Gastroesophageal sphincter (tissue), 3 donors: ENCODE data around the gene ERC1.

Source experiments
- EP300 ChIP-seq: sonication (generic); formaldehyde crosslinking; IDR thresholded peaks from one replicate; pipeline ENCODE4 v1.6.1; 2017; ENCODE audit warnings: antibody characterized with exemption, mild to moderate bottlenecking
- POLR2A ChIP-seq, 2 donors: fragments of 450-650 bp; IDR thresholded peaks; one replicate each; pipeline ENCODE4 v1.6.1; 2017; ENCODE audit warnings: antibody characterized with exemption in 2 of 2, mild to moderate bottlenecking in 2 of 2, moderate library complexity in 1 of 2
- POLR2AphosphoS5 ChIP-seq: sonication (generic); formaldehyde crosslinking; IDR thresholded peaks from one replicate; pipeline ENCODE4 v1.6.1; 2017; ENCODE audit warnings: antibody characterized with exemption
- TF ChIP-seq, protein P1 (sequence below), 4 experiments: fragments of 200-600 bp in 2 of 4; fragments of 450-650 bp in 2 of 4; sonication (generic) in 1 of 4; IDR thresholded peaks; one replicate each; pipeline ENCODE4 v1.5.1; 2017 to 2019; ENCODE audit warnings: antibody characterized with exemption in 4 of 4, mild to moderate bottlenecking in 2 of 4, moderate library complexity in 2 of 4

DNA sequence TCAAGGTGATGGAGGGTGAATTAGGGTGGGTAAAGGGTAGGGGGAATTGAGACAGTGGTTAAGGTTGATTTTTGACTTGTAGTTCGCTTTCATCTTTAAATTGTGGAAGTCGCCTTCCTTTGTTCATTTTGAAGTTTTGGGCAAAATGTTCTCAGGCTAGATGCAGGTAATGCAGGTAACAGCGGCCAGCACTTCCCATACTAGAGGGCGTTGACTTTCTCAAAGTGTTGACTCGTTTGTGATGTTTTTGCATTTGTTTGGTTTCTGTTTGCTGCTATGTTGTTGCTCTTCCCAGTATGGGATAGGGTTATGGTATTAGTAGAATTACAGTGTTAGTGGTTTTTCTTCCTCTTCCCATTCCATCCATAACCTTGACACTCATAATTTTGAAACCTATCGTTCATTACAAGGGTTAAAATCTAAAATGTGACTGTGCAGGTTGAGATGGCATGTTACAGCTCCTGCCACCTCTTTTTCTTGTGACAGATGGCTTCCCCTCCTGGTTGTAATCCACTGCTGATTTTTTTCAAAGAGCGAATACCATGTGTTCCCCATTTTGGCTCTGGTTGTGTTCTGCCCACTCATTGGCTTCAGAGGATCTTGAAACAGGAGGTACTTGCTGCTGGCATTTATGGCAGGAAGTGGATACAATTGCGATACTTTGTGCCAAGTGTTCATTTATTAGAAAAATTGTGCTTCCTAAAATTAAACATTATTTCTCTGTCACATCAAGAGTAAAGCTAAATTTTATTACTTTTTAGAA, 57.1 kb downstream of the ERC1 start:
- TF ChIP-seq, protein P1, sequence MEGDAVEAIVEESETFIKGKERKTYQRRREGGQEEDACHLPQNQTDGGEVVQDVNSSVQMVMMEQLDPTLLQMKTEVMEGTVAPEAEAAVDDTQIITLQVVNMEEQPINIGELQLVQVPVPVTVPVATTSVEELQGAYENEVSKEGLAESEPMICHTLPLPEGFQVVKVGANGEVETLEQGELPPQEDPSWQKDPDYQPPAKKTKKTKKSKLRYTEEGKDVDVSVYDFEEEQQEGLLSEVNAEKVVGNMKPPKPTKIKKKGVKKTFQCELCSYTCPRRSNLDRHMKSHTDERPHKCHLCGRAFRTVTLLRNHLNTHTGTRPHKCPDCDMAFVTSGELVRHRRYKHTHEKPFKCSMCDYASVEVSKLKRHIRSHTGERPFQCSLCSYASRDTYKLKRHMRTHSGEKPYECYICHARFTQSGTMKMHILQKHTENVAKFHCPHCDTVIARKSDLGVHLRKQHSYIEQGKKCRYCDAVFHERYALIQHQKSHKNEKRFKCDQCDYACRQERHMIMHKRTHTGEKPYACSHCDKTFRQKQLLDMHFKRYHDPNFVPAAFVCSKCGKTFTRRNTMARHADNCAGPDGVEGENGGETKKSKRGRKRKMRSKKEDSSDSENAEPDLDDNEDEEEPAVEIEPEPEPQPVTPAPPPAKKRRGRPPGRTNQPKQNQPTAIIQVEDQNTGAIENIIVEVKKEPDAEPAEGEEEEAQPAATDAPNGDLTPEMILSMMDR (IDR thresholded peaks at IDR 0.05), result no peak
- TF ChIP-seq EP300 (no peak), POLR2A (IDR thresholded peaks at IDR 0.05) (no peak), POLR2AphosphoS5 (no peak)
